Stimulated activated CD4-positive, alpha-beta T cell treated with anti-CD3 and anti-CD28 coated beads, Interleukin-4, amount 100 ng/mL, for 1 hour (primary cell): ENCODE data around the gene CAND1.

Experiments
- DNase-seq: peaks from one replicate; pipeline ENCODE4 v3.0.0-alpha.2; 2020

Gene CAND1

DNA sequence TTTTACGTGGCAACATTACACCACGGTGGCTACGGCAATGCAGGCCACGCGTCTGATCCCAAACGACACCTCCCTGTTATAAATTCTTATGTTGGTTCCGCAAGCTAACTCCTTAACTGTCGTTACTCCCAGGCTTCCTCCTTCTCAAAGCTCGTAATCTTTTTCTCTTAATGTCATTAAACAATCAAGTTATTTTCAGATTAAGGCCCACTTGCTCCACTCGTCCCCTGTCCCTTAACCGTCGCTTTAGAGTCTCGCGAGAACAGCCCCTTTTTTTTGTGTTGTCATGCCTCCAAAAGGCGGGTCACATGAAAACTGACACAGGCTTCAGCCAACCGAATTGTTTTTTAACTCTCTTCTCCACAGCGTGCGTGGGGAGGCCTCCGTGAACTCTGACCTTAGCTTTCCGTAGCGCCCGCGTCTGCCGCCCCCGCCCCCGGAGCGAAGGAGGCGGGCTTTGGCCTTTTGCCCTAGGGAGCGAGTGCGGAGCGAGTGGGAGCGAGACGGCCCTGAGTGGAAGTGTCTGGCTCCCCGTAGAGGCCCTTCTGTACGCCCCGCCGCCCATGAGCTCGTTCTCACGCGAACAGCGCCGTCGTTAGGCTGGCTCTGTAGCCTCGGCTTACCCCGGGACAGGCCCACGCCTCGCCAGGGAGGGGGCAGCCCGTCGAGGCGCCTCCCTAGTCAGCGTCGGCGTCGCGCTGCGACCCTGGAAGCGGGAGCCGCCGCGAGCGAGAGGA, at the start of gene CAND1:
Gene CAND1, plus strand, starts transcription at position 463 of the 737 bp plus-strand sequence. CDS start 360 bp downstream, outside the sequence.
- peak; percentile 95 for DNase-seq

DNA sequence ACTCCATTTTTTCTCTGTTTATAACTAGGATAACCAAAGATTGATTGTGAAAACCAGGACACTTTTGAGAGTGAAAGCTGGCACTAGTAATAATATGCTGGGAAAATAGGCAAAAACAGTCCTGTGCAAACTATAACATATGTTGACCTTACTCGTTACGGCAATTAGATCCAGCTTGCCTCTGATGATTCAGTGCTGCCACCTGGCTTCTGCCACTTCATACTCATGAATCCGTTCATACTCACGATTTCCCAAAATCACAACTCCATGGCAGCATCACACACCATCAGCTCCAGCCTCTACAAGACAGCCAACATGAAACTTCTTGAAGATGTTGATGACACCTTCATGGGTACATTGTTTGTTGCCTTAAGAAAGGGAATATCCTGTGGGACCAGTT, 49.1 kb upstream of the CAND1 start:
- no peak for DNase-seq

GRCh38 chr12:67222302-67222701, 46.9 kb upstream of the CAND1 start:
- no peak for DNase-seq

DNA sequence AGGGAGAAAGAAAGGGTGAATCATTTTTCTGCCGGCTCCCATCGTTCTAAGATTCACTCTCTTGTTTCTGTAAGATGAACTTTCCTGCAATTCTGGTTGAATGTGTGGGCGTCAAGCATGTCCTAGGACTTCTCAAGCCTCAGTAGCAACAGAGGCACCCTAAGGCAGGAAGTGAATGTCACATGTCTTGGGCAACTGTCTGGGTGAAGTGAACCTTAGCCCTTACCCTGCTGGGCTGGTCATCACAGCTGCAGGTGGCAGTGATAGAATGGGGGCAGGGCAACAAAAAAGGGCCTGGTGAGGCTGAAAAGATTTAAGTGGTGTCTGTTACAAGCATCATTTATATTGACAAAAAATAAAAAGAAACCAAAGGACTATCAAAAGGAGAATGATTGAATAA, 45.9 kb upstream of the CAND1 start:
- no peak for DNase-seq

- DNase-seq: no peak
These were observed 31.9 kb upstream of the CAND1 start for GRCh38 chr12:67237231-67237630.

- DNase-seq: no peak
These were observed 30.1 kb upstream of the CAND1 start for GRCh38 chr12:67239061-67239460.

- DNase-seq: no peak
These were observed 27.7 kb upstream of the CAND1 start for GRCh38 chr12:67241482-67241881.

- no peak for DNase-seq
These were observed 25.9 kb upstream of the CAND1 start for GRCh38 chr12:67243260-67243659.

DNA sequence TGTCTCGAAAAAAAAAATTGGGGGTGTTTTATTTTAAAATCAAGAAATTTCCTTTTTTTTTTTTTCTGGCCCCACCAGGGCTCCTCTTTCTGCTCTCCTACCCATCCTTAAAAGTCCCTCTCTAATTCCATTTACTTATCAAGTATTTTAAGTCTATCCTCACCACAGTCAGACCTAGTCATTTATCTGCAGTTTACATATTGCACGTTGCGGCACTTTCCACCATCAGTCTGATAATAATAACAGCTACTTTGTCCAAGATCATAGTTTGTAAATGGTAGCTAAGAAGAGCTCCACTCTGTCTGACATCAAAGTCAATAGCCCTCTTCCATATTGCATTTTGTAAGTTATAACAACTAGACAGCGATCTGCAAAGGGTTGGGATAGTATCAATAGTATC, 23.6 kb upstream of the CAND1 start:
- no peak for DNase-seq

- no peak for DNase-seq
These were observed 18.1 kb upstream of the CAND1 start for GRCh38 chr12:67251012-67251411.

GRCh38 chr12:67254372-67255026, 14.7 kb upstream of the CAND1 start:
- DNase-seq: no peak

DNA sequence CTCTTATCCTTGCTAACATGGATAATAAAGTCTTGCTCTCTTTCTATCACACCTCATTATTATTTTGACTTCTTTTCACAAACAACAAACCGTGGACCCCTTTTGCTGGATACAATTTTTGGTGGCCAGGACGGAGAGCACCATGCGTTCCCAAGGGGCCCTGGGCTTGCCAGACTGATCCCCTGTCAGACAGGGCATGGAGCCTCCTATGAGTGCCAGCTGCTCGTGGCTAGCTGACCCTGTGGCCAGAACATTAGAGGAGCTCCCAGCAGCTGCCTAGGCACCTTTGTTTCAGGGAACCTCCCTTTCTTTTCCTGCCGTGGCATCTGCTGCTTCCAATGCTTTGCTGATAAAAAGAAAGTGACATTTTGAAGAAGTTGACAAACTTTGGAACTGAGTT, 12.5 kb upstream of the CAND1 start:
- no peak for DNase-seq

- DNase-seq: no peak
These were observed 5.7 kb upstream of the CAND1 start for GRCh38 chr12:67263471-67263870.

- peak; percentile 69 for DNase-seq
These were observed 743 bp upstream of the CAND1 start for GRCh38 chr12:67268335-67268895.

GRCh38 chr12:67269633-67270573, 745 bp downstream of the CAND1 start:
- peak; percentile 50 for DNase-seq

GRCh38 chr12:67270622-67271021, 1.5 kb downstream of the CAND1 start:
- DNase-seq: no peak

DNA sequence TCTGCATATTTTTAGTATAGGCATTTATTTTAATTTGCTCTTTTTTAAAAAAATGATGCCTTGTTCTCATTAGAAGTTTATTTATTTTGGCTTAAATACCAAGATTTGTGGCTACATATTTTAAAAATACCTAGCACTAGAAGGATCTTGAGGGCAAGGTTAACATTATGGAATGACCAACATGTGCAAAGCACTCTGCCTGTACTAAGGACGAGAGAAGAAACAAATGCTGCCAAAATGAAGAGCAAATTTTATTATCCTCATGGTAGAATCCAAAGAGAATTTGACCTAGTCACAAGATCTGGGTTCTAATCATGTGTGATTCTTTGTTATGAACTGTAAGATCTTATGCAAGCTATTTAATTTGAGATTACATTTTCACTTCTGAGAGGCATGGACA, 2.8 kb downstream of the CAND1 start:
- DNase-seq: no peak

DNA sequence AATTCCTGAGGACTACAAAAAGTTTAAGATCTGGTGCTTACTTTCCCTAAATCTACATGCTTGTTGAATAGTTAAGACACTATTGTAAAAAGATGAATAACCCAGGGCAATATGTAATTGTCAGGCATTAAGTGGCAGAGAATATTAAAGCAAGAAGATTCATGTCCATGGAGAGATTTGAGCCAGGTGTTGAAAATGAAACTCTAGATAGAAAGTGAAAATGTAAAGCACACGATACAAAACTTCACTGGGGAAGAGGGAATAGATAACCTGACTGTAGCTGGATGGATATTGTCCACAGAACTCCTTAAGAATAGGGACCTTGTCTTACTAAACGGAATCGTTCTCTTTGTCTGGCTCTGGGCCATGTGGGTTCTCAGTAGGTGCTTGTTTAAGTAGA, 5.0 kb downstream of the CAND1 start:
- no peak for DNase-seq

DNA sequence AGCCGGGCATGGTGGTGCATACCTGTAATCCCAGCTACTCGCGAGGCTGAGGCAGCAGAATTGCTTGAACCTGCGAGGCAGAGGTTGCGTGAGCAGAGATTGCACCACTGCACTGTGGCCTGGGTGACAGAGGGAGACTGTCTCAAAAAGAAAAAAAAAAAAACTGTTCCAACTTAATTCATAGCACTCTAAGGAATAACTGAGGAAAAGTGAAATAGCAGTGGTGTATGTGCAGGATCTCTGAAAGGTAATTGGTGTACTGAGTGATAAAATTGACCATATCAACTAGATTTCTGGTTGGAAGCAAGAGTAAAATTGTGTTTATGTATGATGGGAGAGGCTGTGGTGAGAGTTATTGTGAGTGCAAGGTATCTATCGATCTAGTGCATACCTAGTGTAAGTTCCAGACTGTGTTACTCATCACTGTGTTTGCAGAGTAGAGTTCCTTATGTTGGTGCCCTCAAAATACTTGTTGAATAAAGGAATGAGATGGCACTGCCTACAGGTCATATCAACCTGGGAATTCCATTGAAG, 6.3 kb downstream of the CAND1 start:
- DNase-seq: no peak

GRCh38 chr12:67276421-67276820, 7.3 kb downstream of the CAND1 start:
- no peak for DNase-seq

GRCh38 chr12:67279637-67280036, 10.5 kb downstream of the CAND1 start:
- DNase-seq: no peak

DNA sequence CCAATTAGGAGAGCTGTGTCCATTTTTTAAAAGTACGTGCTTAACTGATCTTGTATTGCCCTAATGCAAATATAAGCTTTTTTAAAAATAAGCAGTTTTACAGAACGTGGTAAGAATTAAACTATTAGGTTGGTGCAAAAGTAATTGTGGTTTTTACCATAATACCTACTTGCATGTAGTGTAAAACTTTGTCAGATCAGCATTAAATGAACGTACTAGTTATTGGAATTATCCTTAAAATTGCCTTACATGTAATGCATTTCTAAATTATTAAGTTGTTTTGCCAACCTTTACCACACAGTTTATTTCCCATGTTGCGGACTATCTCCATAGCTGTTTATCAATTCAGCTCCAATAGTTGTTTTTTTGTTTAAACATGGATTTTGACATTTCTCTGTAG, 10.9 kb downstream of the CAND1 start:
- no peak for DNase-seq

DNA sequence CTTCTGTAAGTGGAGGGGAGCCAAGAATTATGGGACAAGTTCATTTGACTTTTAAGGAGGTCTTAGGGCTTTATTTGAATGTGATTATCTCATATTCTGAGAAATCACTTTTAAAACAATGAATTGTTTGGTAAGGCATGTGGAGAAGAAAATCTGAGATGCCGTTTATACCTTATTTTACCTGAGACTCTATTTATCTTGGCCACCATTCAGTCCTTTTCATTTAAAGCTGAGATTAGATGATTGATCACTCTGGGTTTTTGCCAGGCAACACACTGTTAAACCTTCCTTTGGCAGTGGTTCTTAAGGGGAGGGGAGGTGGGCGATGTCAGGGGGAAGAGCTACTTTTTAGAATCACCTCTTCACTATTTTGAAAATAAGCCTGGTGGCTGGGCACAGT, 11.4 kb downstream of the CAND1 start:
- no peak for DNase-seq
